ENCODE results near the gene PLET1. TPM values are rescaled to one million over a fixed set of nuclear protein-coding genes. Genes with fewer than 3 reads are reported as not detected.

The PLET1 gene
- total and polyA plus RNA-seq, 2 donors = not detected

GRCh38 chr11:112247201-112247600 lies 13.5 kb downstream of the PLET1 start:
- no peak overlapping the region for H3K27ac ChIP-seq (ENCODE audit: low read depth)
- no peak overlapping the region for H3K4me3 ChIP-seq (ENCODE audit: low read depth, low read length)
- no peak for DNase-seq (ENCODE audit: extremely low spot score)
- H3K36me3 ChIP-seq (ENCODE audit: insufficient read depth) = no peaks in the 10 kb centered on the region
- 49% methylated on average over 4 of the region's 4 CpGs for WGBS
- H3K4me1 ChIP-seq (ENCODE audit: insufficient read depth) = no peaks in the 10 kb centered on the region

DNA sequence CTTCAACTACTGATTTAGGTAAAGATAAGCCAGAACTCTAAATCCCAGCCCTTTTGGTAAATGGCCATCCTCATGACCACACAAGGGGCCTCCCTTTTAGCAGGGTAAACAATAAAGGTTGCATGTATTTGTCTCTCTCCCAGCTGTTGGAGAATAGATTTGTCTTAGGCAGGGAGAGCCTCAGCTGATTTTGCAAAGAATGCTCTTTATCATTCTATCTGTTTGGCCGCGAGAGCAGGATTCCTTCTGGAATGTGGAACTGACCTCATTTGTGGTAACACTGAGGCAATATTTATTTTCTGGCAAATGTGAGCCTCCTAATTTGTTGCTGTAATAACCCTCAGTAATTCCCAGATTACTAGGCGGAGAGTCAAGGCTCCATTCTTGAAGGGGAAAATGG lies 19.2 kb downstream of the PLET1 start:
- no peak for DNase-seq (ENCODE audit: extremely low spot score)
- Histone ChIP-seq H3K4me1 (ENCODE audit: insufficient read depth) (peaks cover 2% of the 10 kb centered on the region), H3K4me3 (ENCODE audit: low read depth, low read length) (no peak overlapping the region), H3K27ac (ENCODE audit: low read depth) (no peak overlapping the region), H3K36me3 (ENCODE audit: insufficient read depth) (peaks cover 2% of the 10 kb centered on the region)
- WGBS = 38% methylated on average over 3 of the region's 3 CpGs

DNA sequence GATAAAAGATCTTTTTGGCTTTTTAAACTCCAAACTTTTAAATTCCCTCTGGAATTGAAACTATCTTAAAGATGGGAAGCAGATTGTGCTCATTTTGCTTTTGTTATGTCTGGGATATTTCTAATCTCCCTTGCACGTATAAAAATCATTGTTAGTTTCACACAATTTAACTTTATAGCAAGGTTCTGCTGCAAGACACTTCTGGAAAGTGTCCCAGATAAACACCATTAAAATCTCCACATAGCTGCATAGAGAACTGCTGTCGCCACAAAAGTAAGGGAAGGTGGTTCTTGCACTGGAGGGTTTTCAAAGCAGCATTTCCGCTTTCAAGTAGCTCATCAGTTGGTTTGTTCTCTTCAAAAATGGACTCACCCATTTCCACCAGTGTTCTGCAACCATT lies 22.6 kb downstream of the PLET1 start:
- Histone ChIP-seq H3K27ac (ENCODE audit: low read depth) (no peak overlapping the region), H3K4me1 (ENCODE audit: insufficient read depth) (peaks cover 2% of the 10 kb centered on the region), H3K36me3 (ENCODE audit: insufficient read depth) (peaks cover 2% of the 10 kb centered on the region), H3K4me3 (ENCODE audit: low read depth, low read length) (no peak overlapping the region)
- 66% methylated on average over 3 of the region's 3 CpGs for WGBS
- DNase-seq (ENCODE audit: extremely low spot score) = no peak

- Histone ChIP-seq H3K27ac (ENCODE audit: low read depth) (no peak overlapping the region), H3K4me3 (ENCODE audit: low read depth, low read length) (no peak overlapping the region), H3K36me3 (ENCODE audit: insufficient read depth) (peaks cover 2% of the 10 kb centered on the region), H3K4me1 (ENCODE audit: insufficient read depth) (peaks cover 2% of the 10 kb centered on the region)
- WGBS = 95% methylated on average over 4 of the region's 4 CpGs
- no peak for DNase-seq (ENCODE audit: extremely low spot score)
Observed at GRCh38 chr11:112237451-112237850, 23.2 kb downstream of the PLET1 start.

DNA sequence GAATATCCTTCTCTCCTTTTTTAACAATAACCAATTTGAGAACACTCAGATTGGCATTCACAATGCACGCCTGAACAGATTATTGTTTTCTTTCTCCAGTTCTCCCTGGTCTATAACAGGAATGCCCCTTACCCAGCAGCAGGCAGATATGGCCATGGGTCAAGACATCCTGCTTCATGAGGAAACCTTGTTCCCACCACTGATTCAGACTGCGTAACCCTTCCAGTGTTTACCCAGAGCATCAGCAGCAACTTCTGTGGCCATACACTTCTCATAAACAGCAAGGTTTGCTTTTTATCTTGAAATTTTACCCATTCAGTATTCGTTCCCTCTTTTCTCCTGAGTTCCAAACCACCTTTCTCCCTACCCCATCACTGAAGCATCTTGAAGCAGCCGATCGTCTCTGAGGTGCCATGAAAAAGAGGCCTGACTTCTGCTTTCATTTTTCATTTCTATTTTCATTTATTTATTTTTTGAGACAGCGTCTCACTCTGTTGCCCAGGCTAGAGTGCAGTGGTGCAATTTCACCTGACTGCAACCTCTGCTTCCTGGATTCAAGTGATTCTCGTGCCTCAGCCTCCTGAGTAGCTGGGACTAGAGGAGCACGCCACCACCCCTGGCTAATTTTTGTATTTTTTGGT lies 24.8 kb downstream of the PLET1 start:
- no peak overlapping the region for H3K27ac ChIP-seq (ENCODE audit: low read depth)
- no peak overlapping the region for H3K4me3 ChIP-seq (ENCODE audit: low read depth, low read length)
- WGBS = 95% methylated on average over 8 of the region's 8 CpGs
- DNase-seq (ENCODE audit: extremely low spot score) = no peak
- peaks cover 2% of the 10 kb centered on the region for H3K4me1 ChIP-seq (ENCODE audit: insufficient read depth)
- H3K36me3 ChIP-seq (ENCODE audit: insufficient read depth) = peaks cover 2% of the 10 kb centered on the region

DNA sequence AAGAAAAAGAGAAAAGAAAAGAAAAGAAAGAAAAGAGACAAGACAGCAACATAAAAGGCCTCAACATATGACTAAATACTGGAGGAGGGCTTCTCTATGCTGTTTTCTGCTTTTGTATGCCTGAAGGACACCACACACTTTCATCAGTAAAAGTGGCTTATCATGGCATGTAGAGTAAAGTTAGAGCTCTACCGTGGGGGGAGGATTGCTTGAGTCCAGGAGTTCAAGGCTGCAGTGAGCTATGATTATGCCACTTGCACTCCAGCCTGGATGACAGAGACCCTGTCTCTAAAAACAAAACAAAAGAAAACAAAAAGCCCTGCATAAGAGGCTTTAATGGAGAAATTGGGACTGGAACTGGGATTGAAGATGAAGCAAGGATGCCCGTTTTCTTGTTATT lies 28.7 kb downstream of the PLET1 start:
- 73% methylated on average over 2 of the region's 2 CpGs for WGBS
- Histone ChIP-seq H3K4me1 (ENCODE audit: insufficient read depth) (no peaks in the 10 kb centered on the region), H3K27ac (ENCODE audit: low read depth) (no peak overlapping the region), H3K36me3 (ENCODE audit: insufficient read depth) (no peaks in the 10 kb centered on the region), H3K4me3 (ENCODE audit: low read depth, low read length) (no peak overlapping the region)
- DNase-seq (ENCODE audit: extremely low spot score) = no peak

- no peaks in the 10 kb centered on the region for H3K4me1 ChIP-seq (ENCODE audit: insufficient read depth)
- no peak for DNase-seq (ENCODE audit: extremely low spot score)
- H3K36me3 ChIP-seq (ENCODE audit: insufficient read depth) = no peaks in the 10 kb centered on the region
- 42% methylated on average over 3 of the region's 3 CpGs for WGBS
- no peak overlapping the region for H3K4me3 ChIP-seq (ENCODE audit: low read depth, low read length)
- H3K27ac ChIP-seq (ENCODE audit: low read depth) = no peak overlapping the region
Observed at GRCh38 chr11:112229746-112230433, 30.8 kb downstream of the PLET1 start.

GRCh38 chr11:112229159-112229558 lies 31.5 kb downstream of the PLET1 start:
- H3K4me3 ChIP-seq (ENCODE audit: low read depth, low read length) = no peak overlapping the region
- 90% methylated on average over 7 of the region's 7 CpGs for WGBS
- DNase-seq (ENCODE audit: extremely low spot score) = no peak
- no peaks in the 10 kb centered on the region for H3K36me3 ChIP-seq (ENCODE audit: insufficient read depth)
- no peak overlapping the region for H3K27ac ChIP-seq (ENCODE audit: low read depth)
- no peaks in the 10 kb centered on the region for H3K4me1 ChIP-seq (ENCODE audit: insufficient read depth)

GRCh38 chr11:112228706-112229105 lies 32.0 kb downstream of the PLET1 start:
- WGBS = 93% methylated on average over 2 of the region's 2 CpGs

DNA sequence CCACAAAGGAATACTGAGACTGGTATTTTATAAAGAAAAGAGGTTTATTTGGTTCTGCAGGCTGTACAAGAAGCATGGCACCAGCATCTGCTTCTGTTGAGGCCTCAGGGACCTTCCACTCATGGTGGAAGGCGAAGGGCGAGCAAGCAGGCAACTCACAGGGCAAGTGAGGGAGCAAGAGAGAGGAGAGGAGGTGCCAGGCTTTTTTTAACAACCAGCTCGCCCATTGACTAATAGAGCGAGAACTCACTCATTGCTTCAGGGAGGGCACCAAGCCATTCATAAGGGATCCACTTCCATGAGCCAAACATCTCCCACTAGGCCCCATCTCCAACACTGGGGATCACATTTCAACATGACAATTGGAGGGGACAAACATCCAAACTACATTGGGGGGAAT lies 33.2 kb downstream of the PLET1 start:
- H3K4me3 ChIP-seq (ENCODE audit: low read depth, low read length) = no peak overlapping the region
- H3K27ac ChIP-seq (ENCODE audit: low read depth) = no peak overlapping the region
- no peaks in the 10 kb centered on the region for H3K4me1 ChIP-seq (ENCODE audit: insufficient read depth)
- 70% methylated on average over 4 of the region's 4 CpGs for WGBS
- H3K36me3 ChIP-seq (ENCODE audit: insufficient read depth) = no peaks in the 10 kb centered on the region
- no peak for DNase-seq (ENCODE audit: extremely low spot score)

More at GRCh38 chr11:112228706-112229105, 32.0 kb downstream of the PLET1 start:
- DNase-seq (ENCODE audit: extremely low spot score) = no peak
- Histone ChIP-seq H3K36me3 (ENCODE audit: insufficient read depth) (no peaks in the 10 kb centered on the region), H3K4me3 (ENCODE audit: low read depth, low read length) (no peak overlapping the region), H3K4me1 (ENCODE audit: insufficient read depth) (no peaks in the 10 kb centered on the region), H3K27ac (ENCODE audit: low read depth) (no peak overlapping the region)

DNA sequence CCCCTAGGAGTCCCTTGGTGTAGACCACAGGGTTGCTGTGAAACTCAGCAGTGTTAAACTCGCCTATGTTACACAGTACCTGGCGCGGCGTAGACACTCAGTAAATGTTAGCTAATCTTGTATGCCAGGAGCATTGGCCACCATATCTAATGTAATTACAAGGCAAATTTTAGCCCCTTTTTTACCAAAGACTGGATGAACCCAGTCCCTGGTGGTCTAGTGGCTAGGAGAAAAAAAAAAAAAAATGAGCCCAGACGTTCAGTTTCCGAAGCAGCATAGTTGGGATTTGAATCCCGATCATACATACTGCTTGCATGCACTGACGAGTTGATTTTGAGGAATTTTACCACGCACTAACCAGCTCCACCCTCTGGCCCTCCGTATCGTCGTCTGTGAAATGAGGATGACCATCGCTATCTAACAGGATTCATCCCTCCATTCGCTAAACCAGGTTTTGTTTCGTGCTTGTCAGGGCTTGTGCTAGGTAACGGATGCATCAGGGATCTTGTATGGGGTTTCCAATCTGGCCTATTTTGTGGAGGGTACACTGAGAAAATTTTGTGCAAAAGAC lies 33.7 kb downstream of the PLET1 start:
- Histone ChIP-seq H3K4me3 (ENCODE audit: low read depth, low read length) (peak overlapping the region; percentile 73), H3K4me1 (ENCODE audit: insufficient read depth) (no peaks in the 10 kb centered on the region), H3K27ac (ENCODE audit: low read depth) (peak overlapping the region; percentile 96), H3K36me3 (ENCODE audit: insufficient read depth) (no peaks in the 10 kb centered on the region)
- peak; percentile 26 for DNase-seq (ENCODE audit: extremely low spot score)
- 4% methylated on average over 16 of the region's 16 CpGs for WGBS

DNA sequence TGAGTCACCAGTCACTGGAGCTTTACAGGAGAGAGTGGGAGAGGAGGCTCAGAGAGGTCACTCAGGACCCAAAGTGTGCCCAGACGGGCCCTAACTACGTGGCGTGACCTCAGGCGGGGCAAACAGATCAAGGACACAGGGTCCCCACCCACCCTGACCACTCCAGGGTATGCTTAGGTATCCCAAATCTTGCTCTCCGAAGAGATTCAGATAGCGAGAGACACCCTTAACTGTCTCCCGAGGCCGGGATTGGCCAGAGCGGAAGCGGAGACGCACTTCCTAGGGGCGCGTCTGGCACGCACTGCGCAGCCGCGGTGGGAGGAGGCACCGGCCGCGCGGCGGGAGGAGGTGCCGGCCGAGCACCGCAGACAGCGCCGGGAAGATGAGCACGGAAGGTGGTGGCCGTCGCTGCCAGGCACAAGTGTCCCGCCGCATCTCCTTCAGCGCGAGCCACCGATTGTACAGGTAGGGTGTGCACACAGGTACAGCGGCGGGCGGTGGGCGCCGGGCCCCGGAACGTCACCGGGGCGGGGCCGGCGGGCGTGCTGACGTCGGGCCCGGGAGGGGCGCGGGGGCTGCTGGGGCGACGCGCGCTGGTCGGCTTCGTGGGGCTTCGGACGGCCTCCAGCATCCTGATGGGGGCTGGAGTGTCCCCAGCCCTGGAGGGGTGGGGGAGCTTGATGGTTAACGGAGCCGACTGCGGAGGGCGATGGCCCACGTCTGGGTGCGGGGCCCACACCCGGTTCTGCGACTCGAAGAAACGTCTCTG lies 34.4 kb downstream of the PLET1 start, which contains the start of gene PTS:
PTS (plus strand) TSS at position 367 of the 769 bp plus-strand sequence; CDS start at position 383, 16 bp downstream.
- DNase-seq (ENCODE audit: extremely low spot score) = peak; percentile 70
- no peaks in the 10 kb centered on the region for H3K36me3 ChIP-seq (ENCODE audit: insufficient read depth)
- peak within 1 kb of the TSS; percentile 73 for H3K4me3 ChIP-seq (ENCODE audit: low read depth, low read length)
- WGBS = under 1% methylated on average over 70 of the region's 70 CpGs
- H3K27ac ChIP-seq (ENCODE audit: low read depth) = peak within 1 kb of the TSS; percentile 96
- H3K4me1 ChIP-seq (ENCODE audit: insufficient read depth) = no peaks in the 10 kb centered on the region

GRCh38 chr11:112225753-112226061 lies 35.0 kb downstream of the PLET1 start:
- WGBS = 14% methylated on average over 8 of the region's 8 CpGs
- H3K27ac ChIP-seq (ENCODE audit: low read depth) = peak overlapping the region; percentile 96
- DNase-seq (ENCODE audit: extremely low spot score) = no peak

More at GRCh38 chr11:112225753-112226061, 35.0 kb downstream of the PLET1 start:
- no peaks in the 10 kb centered on the region for H3K36me3 ChIP-seq (ENCODE audit: insufficient read depth)
- no peaks in the 10 kb centered on the region for H3K4me1 ChIP-seq (ENCODE audit: insufficient read depth)
- H3K4me3 ChIP-seq (ENCODE audit: low read depth, low read length) = peak overlapping the region; percentile 73
